Stimulated activated CD4-positive, alpha-beta T cell treated with anti-CD3 and anti-CD28 coated beads, Interleukin-2, amount 100 ng/mL, for 48 hours (primary cell): ENCODE measurements around the gene MYL9.
"Not testable (repeated sequence)": the region's sequence is repeated elsewhere in the genome, so short reads cannot be mapped to it uniquely, and the experiment has no call there.

Source experiments
- DNase-seq, 2 donors: peaks; one replicate each; pipeline ENCODE4 v3.0.0-alpha.2; 2020

The MYL9 gene

DNA sequence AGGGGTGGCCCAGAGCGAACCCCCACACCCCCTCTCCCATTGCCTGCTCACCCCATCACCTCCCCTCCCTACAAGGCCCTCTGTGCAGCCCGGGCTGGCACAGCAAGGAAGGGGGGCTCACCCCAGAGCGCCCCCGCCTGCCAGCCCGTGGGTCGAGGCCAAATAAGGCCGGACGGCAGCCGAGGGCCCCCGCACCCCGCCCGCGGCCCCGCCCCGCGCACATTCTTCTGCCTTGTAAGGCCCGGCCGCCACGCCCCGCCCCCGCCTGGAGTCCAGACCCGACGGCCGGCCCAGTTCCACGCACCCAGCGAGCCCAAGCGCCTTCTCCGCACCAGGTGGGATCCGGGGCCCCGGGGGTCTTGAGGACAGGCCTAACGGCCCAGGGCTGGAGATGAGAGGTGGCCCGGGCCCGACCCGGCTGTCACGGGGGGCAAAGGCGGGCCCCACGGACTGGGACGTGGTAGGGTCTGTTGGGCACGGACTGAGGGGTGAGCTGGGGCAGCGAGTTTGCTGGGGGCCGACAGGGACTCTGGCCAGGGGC, at the start of gene MYL9:
TSS of gene MYL9 (plus strand) at position 293 of the 541 bp plus-strand sequence. CDS start 3,366 bp downstream, outside the sequence.
- no peak for DNase-seq

DNA sequence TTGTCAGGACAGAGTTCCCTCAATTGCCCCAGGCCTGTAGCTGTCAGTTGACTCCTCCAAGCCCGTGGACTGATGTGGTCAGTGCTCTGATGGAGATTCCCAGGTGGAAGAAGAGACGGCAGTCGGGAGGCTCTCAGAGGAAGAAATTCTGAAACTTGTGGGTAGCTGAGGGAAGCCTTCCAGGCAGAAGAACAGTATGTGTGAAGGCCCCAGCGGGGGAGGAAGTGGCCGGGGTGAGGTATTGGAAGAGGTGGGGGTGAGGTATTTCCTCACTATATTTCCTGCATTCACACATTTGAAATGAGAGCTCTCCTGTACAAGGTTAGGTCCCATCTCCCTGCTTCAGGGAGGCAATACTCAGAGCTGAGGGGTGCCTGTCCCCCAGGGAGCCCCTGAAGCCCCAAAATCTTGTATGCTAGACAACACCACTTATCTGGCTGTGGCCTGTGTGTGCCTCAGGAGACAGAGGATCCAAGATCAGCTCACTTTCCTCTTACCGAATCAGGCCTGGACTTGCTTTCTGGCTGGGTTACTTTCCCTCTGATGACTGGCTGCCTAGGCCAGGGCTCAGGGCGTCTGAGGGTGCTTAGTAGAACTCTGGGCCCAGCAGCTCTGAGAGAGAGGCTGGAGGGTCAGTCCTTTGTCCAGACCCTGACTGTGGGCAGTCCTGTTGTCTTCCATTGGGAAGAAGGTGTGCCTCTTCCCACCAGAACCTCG, 49.3 kb upstream of the MYL9 start:
- peak; percentile 15 to 38 for DNase-seq

DNA sequence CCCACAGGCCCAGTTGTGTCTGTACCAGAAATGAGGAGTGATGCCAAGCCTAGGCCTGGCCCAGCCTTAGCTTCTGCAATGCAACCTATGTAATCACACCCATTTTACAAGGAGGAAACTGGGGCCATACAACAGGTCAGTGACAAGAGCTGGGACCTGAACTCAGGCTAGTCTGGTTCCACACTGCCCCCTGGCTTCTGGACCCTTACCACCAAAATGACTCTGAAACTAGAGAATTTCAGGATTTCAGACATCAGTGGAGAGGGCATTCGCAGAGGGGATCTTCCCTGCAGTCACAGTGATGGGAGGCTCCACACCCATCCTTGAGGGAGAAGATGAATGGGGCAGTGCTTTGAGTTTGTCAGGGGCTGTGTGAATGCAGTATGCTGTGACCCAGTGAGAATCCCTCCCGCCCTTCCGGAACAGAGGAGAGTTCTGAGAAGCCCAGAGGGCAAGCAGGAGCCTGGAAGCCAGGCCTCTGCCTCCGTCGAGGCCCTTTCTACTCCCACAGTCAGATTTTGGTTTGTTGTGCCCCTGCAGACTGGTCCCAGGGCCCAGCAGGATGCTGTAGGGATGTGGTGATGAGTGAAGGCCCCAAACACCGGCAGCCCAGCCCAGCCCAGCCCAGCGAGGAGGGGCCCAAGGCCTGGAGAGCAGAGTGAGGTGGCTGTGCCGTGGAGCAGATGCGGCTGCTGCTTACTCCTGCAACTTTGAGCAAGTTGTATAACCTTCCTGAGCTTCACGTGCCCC, 48.1 kb upstream of the MYL9 start:
- DNase-seq, result no peak

DNA sequence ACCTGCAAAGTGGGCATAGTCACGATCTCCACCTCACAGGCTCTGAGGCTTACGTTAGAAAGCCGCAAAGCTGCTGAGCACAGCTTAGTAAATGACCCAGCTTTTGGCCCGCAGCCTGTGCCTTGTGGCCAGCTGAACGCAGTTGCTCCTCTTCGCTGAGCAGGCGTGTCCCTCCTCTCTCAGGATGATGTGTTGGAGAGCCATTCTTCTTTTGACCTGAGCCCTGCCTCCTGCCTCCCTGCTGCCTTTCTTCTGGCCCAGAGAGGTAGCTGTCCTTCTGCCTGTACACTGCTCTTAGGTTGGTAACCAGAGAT, 47.6 kb upstream of the MYL9 start:
- DNase-seq, result no peak

DNA sequence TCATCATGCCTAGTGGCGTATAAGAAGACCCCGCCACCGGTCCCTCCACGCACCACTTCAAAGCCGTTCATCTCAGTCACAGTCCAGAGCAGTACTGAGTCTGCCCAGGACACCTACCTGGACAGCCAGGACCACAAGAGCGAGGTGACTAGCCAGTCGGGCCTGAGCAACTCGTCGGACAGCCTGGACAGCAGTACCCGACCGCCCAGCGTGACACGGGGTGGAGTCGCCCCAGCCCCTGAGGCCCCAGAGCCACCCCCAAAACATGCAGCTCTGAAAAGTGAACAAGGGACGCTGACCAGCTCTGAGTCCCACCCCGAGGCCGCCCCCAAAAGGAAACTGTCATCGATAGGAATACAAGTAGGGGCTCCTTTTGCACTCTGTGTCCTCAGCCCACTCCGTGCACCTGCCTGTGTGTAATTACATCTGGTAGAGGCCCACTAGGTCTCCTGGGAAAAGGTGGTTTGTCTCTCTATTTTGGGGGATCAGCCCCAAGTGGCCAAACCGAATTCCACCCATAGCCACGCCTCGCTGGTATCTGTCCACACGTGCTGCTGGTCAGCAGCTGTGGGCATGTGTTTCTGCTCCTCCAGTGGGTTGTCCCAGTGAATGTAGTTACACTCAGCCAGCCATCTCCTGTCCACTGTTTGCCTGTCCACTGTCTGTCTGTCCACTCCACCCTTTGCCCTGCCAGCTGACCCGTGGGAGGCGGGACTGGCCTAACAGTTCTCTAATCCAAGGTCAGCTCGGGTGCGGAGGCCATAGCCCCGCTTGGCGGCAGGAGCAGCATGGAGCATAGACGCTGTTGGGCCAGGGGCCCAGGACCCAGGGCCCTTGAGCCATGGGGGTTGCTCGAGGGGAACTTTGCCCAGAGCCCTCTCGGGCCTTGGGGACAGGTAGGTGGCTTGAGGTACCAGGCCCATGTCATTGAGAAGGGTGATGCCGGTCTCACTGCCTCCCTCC, 44.3 kb upstream of the MYL9 start:
- no peak for DNase-seq

DNA sequence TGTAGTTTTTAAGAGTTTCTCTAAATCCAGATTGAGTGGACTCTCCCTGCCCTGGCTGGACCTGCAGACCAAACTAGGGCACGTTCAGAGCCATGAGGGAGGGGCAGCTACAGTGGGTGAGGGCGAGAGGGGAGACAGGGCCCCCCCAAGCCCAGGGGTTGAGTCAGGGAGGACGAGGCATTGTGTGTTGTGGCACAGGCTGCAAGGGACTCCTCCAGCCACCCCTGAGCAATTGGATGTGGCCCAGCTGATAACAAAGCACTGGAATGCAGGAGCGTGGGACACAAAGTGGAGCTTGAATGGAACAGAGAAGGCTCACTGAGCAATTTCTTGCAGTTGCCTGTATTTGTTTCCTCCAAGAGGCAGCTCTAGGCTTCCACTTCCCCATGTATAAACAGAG, 43.5 kb upstream of the MYL9 start:
- no peak for DNase-seq

DNA sequence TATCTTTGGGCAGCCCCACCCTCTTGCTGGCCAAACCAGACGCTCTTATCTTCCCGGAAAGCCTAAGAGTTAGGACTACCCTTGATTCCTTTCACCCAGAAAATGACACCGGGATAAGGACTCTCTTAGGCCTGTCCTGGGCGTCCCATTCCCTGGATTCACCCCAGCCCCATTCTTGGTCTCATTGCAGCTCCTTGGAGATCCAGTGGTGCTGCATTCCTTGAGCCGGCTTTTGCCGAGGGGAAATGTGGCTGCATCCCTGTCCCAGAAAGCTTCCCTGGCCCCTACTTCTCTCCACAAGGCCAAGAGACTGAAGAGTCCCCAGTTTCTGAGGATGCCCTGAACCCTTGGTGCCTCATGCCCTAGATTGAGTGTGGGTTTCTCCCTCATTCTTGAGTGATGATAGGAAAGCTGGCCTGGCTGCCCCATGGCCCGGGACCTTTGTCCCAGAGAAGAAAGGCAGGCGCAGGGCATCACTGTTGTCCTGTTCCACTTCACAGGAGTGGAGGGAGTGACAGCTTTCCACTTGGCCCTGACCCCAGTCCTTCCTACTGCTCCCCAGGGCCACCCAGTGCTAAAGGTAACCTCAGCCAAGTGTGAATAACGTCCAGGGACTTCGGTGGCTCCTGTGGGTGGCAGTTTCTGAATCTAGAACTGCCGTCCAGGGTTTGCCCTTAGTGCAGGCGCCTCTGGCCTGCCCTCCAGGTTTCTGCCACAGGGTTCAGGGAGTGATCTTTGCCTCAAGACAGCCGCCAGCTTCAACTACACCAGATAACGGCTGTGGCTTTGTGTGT, 42.7 kb upstream of the MYL9 start:
- DNase-seq, result no peak

DNA sequence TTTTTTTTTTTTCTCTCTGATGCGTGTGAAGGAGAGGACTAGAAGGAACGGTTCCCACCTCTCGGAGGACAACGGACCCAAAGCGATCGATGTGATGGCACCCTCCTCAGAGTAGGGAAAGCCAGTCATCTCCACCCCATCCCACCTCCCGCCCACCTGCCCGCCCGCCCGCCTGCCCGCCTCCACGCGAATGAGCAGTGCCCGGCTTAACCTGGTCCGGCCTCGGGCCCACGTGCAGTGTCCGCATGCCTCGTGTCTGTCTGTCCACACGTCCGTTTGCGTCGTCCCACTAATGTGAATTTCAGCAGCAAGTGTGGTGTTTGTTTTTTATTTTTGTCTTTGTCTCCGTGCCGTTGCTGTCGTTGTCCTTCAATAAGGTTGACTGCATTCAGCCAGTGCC, 42.1 kb upstream of the MYL9 start:
- DNase-seq, result no peak

DNA sequence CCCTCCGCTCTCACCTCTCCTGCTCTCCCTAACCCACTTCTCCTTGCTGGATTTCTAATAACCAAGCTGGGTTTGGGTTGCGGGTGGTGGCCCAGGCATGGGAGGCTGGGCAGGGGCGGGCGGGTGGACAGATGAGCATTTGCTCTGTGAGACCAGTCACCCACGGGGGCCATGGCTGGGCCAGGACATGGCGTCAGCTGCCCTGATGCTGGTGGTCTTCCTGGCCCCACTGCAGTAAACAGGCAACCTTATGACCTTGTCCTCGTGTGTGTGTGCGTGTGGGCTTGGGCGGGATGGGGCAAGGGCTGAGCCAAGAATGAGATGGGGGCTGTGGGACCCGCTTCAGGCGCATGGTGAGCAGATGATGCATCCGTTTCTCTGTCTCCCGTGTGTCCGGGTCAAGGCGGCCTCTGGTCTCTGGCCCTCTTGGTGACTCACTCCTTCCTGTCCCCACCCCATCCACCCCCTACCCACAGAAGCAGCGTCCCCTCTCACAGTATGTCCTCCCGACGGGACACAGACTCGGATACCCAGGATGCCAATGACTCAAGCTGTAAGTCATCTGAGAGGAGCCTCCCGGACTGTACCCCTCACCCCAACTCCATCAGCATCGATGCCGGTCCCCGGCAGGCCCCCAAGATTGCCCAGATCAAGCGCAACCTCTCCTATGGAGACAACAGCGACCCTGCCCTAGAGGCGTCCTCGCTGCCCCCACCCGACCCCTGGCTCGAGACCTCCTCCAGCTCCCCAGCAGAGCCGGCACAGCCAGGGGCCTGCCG, 41.4 kb upstream of the MYL9 start:
- no peak for DNase-seq

DNA sequence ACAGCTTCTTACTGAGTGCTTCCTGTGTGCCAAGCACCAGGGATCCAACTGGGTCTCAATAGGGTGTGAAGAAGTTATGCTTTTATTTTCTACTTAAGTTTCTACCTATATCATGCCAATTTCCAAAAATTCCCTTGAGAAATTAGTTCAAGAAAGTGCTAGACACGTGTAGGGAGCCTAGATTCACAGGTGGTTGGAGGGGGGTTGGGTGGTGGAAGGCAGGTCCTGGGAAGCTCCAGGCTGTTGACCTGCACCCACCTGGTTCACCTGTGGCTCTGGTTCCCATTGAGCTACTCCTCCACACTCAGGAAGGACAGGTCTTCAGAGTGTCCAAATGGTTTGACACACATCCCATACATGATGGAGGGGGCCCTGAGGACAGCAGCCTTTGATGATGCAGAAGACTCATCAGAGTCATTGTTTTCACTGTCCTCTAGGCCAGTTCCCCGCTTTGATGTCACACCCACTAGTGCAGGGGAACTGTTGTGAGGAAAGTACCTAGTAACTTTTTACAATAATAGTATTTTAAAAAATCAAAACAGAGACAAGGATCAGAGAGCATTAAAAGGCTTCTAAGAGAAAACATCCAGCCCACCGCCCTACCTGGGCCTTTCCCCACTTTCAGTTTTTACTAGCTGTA, 39.8 kb upstream of the MYL9 start:
- DNase-seq, result no peak

DNA sequence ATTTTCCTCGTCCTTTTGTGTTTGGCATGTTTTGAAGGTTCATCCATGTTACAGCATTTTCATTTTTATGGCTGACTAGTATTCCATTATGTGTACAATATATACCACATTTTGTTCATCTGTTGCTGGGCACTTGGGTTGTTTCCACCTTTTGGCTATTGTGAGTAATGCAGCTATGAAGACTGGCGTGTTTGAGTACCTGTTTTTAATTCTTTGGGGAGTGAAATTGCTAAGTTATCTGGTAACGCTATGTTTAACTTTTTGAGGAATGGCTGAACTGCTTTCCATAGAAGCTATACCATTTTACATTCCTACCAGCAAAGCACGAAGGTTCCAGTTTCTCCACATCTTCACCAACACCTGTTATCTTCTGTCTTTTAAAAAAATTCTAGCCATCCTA, 37.0 kb upstream of the MYL9 start:
- DNase-seq, result no peak

DNA sequence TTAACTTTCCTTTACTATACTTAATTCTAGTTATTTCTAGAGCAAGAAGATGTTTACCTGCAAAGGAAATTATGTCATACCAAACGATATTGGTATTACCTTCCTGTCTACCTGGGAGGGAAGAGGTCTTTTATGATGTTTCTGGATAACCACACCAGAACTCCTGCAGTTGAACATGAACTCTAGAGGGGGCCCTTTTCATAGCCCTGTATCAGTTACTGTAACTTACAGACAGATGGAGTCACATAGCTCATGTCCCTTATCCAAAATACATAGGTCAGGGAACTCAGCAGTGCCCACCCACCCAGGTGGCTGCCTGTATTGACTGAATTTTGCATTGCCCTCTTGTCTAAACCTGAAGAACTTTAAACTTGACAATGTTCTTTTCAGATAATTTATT, 35.1 kb upstream of the MYL9 start:
- no peak for DNase-seq

DNA sequence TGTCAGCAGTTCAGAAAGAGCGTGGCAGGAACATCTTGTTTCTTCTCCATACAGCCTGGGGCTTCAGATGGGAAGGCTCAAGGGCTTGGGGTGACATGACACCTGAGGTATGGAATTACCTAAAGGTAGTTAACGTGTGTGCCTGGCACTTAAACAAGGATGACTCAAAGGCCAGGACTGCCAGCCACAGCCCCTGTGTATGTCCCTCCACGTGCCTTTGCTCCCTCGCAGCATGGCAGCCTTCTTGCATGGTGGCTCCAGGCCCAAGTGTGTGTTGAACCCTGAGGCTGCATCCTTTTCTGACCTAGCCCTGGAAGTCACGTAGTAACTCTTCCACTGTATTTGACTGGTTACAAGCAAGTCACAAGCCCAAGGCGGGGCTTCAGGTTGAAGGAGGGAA, 33.6 kb upstream of the MYL9 start:
- no peak for DNase-seq

DNA sequence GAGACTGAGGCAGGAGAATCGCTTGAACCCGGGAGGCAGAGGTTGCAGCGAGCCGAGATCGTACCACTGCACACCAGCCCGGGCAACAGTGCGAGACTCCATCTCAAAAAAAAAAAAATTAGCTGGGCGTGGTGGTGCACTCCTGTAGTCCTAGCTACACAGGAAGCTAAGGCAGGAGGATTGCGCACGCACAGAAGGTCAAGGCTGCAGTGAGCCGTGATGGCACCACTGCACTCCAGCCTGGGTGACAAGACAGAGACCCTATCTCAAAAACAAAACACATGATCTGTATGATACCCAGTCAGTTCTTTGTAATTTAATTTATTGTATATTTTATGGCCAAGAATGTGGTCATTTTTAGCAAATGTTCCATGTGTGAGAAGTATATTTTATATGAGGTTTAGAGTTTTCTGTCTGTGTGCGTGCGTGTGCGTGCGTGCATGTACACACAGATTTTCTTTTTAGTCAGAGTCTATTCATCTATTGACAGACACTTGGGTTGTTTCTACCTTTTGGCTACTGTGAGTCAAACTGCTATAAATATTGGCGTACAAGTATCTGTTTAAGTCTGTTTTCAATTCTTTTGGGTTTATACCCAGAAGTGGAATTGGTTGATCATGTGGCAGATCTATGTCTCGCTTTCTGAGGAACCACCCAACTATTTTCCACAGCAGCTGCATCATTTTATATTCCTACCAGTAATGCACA, 22.2 kb upstream of the MYL9 start:
- no peak for DNase-seq

DNA sequence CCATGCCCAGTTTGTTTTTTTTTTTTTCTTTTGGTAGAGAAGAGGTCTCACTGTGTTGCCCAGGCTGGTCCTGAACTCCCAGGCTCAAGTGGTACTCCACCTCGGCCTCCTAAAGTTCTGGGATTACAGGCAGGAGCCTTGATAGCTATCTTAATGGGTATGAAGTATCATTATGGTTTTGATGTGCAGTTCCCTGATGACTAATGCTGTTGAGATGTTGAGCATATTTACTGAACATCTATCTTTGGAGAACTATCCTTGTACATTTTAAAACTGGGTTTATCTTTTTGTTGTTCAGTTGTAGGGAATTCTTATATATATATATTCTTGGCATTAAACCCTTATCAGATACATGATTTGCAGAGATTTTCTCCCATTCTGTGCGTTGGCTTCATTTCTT, 21.4 kb upstream of the MYL9 start:
- DNase-seq, result no peak

DNA sequence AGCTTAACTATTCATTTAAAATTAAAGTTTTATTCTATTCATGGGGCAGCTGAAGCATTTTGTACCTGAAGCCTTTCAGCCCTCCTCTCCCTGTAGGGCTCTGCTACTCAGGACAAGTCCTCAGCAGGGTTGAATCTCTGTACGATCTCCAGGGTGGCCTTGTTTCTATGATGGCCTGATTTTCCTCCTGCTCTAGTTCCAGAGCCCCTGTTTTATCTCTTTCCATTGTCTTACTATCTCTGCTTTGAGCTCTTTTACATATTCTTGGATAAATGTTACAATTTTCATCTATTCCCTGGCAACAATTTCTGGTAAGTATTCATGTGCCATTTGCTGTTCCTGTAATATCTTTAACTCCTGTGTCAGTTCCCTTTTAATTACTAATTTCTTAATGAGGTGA, 19.8 kb upstream of the MYL9 start:
- DNase-seq, result no peak

DNA sequence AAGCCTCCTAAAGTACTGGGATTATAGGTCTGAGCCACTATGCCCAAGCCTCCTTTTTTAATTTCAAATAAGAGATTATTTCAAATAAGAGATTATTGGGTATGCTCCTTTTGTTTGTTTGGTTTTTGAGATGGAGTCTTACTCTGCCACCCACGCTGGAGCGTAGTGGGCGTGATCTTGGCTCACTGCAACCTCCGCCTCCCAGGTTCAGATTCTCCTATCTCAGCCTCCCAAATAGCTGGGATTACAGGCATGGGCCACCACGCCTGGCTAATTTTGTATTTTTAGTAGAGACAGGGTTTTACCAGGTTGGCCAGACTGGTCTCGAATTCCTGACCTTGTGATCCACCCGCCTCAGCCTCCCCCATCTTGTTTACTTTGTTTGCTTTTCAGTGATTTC, 18.9 kb upstream of the MYL9 start:
- not testable (repeated sequence) for DNase-seq

DNA sequence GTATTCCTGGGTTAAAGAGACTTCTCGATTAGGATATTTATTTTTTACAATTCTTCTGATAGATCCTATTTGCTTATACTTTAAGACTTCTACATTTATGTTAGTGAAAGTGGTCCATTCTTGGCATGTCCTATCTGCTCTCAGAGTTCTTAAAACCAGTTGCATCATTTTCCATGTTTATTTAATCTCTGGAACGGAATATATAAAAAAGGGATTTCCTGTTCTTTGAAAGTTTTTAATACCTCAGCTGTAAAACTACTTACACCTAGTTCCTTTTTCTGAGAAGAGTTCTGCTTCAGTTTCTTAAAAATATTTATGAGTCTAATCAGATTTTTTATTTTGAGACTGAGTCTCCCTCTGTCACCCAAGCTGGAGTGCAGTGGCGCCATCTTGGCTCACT, 18.0 kb upstream of the MYL9 start:
- DNase-seq, result no peak

DNA sequence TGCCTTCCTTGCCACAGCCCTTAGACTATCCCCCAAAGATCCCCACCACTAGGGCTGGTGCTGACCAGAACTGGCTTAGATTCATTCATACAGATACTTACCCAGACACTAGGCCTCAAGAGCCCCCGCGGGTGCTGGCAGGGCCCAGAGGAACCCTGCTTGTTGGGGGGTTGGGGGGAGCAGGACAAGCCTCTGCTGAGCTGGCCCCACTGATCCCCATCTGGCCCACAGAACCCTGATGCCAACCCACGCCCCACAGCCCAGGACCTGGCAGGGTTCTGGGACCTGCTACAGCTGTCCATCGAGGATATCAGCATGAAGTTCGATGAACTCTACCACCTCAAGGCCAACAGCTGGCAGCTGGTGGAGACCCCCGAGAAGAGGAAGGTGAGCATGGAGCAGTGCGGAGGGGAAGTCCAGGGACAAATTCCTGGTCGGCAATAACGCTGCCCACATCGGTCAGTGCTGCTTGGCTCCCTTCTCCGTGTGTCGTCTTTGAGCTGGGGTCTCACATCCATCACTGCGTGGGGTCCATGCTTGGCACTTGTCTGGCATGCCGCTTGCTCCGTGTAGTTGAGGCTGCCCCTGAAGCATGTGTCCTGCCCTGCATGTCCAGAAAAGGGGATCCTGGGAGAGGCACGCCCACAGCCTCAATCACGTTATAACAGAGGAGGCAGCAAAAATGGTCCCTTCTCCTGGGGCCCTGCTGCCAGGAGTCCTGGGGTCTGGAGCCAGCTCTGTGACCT, 15.5 kb upstream of the MYL9 start:
- no peak for DNase-seq

DNA sequence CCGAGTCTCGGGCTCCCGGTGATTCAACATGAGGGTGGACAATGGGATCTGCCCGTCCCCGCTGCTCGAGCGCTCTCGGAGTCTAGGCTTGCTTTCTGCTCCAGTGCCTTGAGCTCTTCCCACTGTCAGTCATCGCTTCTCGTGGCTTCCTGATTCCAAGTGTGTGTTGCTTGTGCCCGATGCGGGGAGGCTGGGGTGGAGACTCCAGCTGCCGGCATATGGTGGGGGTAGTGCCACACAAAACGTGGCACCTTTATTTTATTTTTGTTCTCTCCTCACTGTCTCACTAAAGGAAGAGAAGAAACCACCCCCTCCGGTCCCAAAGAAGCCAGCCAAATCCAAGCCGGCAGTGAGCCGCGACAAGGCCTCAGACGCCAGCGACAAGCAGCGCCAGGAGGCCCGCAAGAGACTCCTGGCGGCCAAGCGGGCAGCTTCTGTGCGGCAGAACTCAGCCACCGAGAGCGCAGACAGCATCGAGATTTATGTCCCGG, 14.8 kb upstream of the MYL9 start:
- no peak for DNase-seq
